HG02885 (cell line): ENCODE measurements around the gene CCDC63.
"Not testable (repeated sequence)": the region's sequence is repeated elsewhere in the genome, so short reads cannot be mapped to it uniquely, and the experiment has no call there.

Experiments used
- ATAC-seq: cut with Tn5 transposase; IDR thresholded peaks from one replicate; pipeline ENCODE4 v1.9.1; 2021; ENCODE audit warnings: mild to moderate bottlenecking; ENCODE audit not compliant: unreplicated experiment, poor library complexity

Gene CCDC63

DNA sequence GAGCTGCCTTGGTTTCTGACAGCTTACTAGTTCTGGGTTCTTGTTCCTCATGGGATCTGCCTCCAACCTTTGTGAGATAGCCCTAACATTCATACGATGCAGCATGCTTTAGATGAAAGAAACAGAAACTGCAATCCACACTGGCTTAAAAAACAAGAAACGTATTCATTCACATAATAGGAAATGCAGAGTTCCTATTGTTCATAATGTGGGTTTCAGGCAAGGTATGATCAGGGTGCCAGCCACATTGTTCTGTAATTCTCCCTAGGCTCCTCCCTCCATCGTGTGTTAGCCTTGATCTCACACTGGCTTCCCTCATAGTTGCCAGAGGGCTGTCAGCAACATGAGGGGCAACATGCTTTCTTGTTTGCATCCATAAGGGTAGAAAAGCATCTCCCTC, 2.7 kb upstream of the CCDC63 start:
- ATAC-seq, result no peak

DNA sequence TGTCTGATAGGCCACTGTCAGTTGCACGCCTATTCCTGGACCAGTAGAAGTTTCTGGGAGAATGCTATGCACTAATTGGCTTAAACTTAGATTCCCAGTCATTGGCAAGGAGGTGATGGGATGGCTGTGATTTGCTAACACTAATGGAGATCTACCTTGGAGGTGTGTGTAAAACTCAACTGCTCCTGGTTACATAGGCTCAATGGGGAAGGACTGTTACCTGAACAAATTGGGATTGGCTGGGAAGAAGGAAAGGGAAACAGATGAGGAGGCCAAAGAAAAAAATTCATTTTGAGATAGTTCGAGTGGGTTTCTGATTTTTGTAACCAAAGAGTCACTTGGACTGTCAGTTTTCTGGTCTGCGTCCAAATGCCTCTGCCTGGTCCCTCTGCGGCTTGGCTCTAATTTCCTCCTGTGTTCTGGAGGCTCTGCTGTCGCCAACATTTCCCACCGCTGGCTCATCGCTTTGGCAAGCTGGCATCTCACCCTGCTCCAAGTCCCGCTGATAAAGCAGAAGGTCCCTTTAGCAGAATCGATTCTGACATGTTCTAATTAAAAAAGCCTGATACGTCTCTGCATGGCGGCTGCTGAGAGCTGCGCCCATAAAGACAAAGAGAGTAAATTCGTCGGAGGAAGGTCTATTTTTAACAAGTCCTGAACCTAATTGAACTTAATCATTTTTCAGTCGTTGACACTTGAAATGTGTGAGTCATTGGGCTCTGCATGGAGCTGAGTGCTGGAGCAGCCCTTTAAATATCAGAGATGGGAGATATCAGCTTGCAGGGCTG, 2.0 kb upstream of the CCDC63 start:
- ATAC-seq, result no peak

DNA sequence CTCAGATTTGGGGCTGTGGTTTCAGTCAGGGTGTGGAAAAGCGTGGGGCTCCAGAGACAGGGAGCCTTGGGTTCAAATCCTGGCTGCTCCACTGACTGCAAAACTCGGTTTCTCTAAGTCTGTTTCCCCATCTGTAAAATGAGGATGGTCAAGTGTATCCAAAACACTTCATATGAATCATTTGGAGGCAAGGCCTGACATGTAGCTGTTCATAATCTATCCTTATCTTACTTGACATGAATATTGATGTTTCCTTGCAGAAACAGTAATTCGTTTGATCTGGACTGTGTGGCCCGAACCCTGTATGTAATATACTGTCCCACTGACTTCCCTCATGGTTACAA, 1.5 kb upstream of the CCDC63 start:
- no peak for ATAC-seq

DNA sequence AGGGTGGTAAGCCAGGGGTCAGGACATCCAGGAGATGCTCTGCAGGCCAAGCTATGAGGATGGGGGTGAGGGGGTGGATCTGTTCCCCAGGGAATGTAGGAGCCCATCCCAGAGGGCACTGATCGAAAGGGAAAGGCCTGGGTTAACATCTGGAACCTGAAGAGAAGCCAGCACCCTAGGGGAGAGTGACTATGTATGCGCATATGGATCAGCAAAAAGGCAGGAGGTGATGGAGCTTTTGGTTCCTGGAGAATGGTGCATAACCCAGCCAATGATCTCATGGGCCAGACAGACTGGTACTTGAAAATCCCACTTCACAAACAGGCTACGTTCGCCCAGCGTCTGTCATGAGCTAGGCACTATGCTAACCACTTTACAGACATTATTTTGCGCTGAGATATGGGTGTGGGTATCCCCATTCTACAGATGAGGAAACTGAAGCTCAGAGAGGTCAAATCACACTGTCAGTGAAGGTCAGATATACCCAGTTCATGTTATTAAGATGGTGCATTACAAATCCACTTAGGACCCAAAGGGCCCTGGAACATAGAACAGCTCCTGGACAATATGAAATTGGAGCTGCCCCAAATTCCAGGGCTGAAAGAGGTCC, 1.6 kb downstream of the CCDC63 start:
- no peak for ATAC-seq

DNA sequence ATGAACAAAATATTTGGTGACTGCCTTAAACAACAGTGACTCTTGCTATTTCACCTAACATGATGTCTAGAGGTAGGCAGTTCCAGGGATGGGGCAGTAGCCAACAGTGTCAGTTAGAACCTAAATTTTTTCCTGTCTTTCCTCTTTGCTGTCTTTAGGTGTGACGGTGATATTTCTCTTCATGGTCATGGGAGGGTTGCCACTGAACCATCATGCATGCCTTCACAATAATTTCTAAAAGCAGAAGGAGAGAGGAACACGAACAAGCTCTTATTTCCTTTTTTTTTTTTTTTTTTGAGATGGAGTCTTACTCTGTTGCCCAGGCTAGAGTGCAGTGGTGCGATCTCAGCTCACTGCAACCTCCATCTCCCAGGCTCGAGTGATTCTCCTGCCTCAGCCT, 2.4 kb downstream of the CCDC63 start:
- no peak for ATAC-seq

DNA sequence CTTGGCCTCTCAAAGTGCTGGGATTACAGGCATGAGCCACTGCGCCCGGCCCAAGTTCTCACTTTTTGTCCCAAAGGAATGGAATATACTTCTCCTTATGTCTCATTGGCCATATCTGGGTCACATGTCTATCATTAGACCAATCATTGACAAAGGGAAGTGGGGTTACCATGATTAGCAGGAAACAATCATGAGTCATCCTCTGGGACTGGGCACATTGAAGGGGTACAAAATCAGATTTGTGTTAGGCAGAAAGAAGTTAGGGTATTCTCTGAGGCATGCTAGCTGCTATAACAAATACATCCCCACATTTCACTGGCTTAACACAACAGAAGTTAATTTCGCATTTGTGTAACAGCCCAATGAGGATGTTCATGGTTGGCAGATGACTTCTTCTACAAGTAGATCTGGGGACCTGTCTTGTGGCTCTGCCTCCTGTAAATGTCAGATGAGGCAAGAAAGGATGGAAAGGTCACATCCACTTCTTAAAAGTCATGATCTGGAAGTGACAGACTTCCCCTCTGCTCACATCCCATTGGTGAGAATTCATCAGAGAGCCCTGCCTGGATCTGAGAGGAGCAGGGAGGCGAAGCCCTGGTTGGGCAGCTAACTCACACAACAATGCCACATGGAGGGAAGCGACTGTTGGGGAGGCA, 3.1 kb downstream of the CCDC63 start:
- ATAC-seq, result no peak

DNA sequence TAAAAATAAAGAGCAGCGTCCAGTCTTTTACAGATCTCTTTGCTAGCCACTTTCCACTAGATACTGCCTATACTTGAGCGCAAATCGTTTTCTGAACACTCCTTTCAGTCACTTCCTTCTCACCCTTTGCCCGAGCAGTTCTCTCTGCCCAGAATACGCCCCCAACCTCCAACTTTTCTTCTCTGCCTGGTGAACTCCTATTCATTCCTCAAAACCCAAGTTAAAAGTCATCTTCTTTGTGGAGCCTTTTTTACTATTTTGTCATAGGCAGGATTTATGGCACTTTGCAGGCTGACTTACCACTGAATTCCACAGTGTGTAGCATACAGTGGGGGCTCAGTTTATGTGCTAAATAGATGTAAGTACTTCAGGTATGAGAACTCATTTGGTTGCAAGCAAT, 4.0 kb downstream of the CCDC63 start:
- no peak for ATAC-seq

DNA sequence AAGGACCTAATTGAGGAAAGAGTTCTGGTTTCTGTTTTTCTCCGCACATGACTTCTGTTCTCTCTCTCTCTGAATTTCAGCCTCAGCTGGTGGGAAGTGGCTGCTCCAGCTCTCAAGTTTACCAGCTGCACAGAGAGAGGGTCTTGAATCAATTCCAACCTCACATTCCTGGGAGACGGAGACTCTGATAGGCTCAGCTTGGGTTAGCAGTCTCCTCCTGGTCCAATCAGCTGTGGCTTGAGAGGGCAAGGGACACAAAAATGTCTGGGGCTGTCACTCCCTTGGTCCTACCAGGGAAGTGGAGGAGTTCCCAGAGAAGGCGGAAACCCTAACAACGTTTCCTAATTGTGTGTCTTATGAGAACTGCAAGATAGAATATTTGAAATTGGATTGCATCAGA, 7.0 kb downstream of the CCDC63 start:
- no peak for ATAC-seq

DNA sequence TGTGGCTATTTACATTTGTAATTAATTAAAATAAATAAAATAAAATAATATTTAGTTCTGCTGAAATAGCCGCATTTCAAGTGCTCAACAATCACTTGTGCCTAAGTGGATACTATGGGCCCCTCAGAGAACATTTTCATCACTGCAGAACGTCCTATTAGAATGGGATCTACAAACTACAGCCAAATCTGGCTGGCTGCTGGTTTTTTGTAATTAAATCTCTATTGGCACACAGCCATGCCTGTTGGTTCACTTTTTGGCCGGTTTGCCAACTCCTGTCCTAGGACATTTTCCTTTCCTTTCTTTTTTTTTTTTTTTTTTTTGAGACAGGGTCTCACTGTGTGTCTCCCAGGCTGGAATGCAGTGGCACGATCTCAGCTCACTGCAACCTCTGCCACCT, 9.8 kb downstream of the CCDC63 start:
- ATAC-seq, result no peak

DNA sequence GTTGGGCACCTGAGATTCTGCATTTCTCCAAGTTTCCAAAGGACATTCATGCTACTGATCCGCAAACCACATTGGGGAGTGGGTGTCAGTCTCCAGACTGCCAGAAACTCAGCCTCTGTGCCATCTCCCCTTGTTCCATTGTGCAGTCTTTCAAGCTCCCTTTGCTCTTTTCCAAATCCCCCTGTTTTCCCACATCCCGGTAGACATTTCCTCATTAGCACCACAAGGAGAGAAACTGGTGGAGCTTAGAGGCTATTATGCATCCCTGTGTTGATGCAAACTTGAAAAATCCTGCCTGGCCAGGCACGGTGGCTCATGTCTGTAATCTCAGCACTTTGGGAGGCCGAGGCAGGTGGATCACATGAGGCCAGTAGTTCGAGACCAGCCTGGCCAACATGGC, 10.7 kb downstream of the CCDC63 start:
- no peak for ATAC-seq

DNA sequence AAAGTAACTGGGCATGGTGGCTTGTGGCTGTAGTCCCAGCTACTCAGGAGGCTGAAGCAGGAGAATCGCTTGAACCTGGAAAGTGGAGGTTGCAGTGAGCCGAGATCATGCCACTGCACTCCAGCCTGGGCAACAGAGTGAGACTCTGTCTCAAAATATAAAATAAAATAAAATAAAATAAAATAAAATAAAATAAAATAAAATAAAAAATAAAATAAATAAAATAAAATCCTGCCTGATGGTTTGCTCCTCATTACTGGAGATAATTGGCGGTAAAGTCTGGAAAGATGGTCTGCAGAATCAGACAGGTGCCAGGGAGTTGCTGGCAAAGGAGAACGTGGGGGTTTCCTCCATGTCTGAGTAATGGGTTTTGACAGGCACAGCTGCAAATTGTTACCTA, 11.2 kb downstream of the CCDC63 start:
- ATAC-seq, result not testable (repeated sequence)

DNA sequence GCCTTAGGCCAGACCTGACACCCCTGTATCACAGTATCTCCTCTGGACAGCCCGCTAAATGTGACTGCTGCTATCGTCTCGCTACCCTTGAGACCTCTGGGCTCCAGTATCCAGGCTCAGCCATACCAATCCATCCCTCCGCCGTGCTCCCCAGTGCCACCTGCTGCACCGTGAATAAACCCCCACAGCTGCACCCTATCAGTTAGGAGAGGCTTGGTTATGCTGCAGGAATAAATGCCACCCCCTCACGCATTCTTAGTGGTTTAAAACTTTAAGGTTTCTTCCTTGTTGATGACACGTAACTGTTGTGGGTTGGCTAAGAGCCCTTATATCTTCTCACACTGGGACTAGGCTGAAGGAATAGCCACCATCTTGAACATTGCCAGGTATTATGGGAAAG, 12.1 kb downstream of the CCDC63 start:
- ATAC-seq, result no peak

DNA sequence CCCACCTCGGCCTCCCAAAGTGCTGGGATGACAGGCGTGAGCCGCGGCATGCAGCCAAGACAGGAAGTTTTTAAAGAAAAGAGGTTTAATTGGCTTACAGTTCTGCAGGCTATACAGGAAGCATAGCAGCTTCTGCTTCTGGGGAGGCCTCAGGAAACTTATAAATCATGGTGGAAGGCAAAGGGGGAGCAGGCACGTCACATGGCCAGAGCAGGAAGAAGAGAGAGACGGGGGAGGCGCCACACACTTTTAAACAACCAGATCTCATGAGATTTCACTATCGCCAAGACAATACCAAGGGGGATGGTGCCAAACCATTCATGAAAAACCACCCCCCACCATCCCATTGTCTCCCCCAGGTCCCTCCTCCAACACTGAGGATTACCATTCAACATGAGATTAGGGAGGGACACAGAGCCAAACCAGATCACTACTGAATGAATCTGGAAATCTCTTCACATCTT, 14.1 kb downstream of the CCDC63 start:
- no peak for ATAC-seq

DNA sequence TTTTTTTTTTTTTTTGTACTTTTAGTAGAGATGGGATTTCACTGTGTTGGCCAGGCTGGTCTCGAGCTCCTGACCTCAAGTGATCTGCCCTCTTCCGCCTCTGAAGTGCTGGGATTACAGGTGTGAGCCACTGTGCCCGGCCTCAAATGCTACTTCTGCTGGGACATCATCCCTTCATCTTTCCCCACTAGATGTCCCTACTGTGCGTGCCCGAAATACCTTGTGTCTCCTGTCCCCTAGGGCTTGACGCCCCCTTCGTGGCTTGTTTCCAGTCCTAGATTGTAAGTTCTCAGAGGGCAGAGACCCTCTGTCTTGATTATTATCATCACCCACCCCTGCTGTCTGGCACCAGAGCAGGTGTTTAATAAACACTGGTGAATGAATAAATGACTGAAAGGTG, 14.9 kb downstream of the CCDC63 start:
- no peak for ATAC-seq

DNA sequence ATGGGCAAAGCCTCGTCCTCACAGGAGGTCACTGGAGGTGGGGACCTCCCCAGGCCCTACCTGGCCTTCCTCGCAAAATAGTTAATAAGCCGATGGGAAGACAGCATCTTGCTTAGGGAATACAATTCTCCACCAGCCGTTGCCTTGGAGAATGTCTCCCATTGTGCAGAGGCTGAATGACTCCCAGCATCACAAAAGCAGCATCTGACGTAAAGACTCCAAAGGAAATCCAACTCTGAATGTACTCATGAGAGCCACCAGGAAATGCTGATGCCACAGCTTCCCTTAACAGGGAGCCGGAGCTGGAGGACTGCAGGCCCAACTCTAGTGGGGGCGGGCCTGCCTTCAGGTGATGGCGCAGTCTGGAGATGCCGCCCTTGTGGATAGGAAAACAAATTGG, 15.5 kb downstream of the CCDC63 start:
- no peak for ATAC-seq

DNA sequence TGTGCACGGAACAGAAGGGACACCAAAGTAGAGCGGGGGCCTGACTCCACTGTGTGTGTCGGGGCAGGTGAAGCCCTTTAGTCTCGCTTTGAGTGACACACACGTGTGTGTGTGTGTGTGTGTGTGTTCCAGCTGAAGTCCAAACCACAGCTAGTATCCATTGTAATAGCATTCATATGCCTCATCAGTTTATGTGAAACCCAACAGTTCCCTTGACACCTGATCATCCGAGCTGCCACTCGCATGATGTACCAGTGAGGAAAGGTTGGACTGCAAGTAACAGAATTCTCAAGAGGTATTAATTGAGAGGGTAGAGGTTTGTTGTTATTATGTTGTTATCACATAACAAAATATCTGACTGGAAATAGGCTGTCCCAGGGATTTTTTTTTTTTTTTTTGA, 16.4 kb downstream of the CCDC63 start:
- ATAC-seq, result no peak

DNA sequence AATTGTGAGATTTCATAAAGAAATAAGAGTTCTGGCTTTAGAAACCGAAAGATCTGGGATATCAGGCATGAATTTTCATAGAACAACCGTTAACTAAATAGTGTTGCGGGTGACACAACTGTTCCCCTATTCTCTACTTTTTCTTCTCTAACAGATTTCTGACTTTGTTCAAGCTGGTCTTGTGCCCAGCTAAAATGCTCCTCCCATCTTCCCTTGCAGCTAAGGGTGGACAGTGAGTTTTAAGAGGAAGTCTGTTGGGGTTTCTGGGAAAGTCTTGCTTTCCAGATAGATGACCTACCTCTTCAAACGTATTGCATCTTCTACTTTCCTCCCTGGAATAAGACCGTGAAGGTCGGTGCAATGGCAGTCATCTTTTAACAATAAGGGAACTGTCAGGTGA, 18.7 kb downstream of the CCDC63 start:
- no peak for ATAC-seq

DNA sequence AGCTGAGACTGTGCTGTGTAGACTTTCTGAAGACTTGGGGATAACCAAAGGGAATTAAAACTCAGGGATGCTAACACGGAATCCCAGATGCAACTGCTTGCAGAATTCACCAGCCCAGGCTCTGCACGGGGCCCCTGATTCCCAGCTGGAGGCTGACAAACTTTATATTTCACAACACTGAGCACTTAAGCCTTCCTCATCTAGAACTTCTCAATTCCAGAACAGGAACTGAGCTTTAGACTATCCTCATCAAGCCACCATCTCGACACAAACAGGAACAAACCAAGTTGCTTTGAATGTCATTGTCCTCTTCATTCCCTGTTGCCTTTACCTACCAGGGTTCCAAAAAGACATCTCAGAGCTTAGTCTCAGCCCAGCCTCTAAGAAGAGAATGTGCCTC, 22.2 kb downstream of the CCDC63 start:
- ATAC-seq, result no peak

DNA sequence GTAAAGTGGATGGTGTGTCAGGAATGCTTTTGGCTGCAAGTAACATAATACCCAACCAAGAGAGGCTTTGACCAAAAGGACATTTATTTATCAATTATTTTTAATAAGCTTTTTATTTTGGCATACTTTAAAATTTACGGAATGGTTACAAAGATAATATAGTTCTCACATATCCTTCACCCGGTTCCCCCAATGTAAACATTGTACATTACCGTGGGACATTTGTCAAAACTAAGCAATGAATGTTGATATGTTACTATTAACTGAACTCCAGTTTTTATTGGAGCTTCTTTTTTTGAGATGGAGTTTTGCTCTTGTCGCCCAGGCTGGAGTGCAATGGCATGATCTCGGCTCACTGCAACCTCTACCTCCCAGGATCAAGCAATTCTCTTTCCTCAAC, 23.0 kb downstream of the CCDC63 start:
- no peak for ATAC-seq

DNA sequence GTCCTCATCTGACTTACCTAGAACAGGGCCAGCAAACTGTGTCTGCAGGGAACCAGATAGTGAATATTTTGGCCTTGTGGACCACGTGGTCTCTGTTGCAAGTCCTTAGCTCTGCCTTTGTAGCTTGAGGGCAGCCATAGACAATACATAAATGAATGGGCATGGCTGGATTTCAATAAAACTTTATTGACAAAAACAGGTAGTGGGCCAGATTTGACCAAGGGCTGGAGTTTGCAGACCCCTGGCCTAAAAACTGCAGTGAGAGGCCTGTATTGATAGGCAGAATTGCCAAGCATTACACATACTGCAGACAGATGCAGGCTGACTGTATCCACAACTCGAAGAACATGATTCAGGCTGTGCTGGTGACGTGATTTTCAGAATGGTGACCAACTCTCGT, 25.3 kb downstream of the CCDC63 start:
- no peak for ATAC-seq

DNA sequence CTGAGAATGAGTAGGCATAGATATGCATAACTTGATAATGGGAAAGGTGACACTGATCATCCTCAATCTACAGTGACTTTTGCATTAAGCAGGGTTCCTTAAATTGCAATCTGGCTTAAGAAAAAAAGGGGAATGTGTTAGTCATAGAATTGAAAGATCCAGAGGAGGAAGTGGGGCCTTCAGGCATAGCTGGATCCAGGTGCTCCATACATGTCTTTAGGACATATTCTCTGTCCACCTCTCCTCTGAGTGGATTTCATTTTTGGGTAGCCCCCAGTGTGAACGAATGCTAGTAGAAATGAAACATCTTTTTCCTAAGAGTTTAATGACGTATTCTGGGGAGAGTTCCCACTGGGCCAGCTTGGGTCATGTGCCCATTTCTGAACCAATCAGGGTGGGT, 27.6 kb downstream of the CCDC63 start:
- no peak for ATAC-seq

DNA sequence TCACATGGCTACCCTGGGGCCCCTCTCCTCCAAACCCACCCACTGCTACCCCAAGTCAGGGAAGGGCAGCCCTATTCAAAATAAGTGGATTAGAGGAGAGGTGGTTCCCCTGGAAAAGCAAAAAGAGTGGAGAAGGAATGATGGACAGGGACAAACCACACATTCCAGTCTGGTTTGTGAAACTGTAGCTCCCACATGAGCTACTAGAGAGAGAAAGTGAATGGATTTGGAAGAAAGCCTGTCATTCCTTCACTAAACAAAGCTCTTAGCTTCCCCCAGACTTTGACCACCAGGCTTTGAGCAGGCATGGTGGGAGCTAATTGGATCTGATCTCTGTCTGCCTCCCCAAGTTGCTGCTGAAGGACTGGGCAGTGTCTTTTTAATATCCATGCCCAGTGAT, 28.0 kb downstream of the CCDC63 start:
- ATAC-seq, result no peak
